SK-N-MC (cell line): ENCODE data around the gene SLCO2B1.

ENCODE experiments used
- EZH2 ChIP-seq: fragments of 200-600 bp; sonication (generic); IDR thresholded peaks from one replicate; pipeline ENCODE4 v1.6.1; 2017; ENCODE audit warnings: antibody characterized with exemption
- POLR2AphosphoS5 ChIP-seq: IDR thresholded peaks from 2 replicates; pipeline ENCODE4 v1.6.1; 2012; ENCODE audit warnings: mild to moderate bottlenecking, low read depth, low read length, borderline replicate concordance

GRCh38 chr11:75113030-75113429, 37.9 kb upstream of the SLCO2B1 start:
- TF ChIP-seq POLR2AphosphoS5 (no peak), EZH2 (no peak)
